ENCODE results near the gene LIPC. TPM values are rescaled to one million over a fixed set of nuclear protein-coding genes. Genes with fewer than 3 reads are reported as not detected.

The LIPC gene
- polyA plus RNA-seq, 3 donors, result 0.37 TPM; not detected in 2

DNA sequence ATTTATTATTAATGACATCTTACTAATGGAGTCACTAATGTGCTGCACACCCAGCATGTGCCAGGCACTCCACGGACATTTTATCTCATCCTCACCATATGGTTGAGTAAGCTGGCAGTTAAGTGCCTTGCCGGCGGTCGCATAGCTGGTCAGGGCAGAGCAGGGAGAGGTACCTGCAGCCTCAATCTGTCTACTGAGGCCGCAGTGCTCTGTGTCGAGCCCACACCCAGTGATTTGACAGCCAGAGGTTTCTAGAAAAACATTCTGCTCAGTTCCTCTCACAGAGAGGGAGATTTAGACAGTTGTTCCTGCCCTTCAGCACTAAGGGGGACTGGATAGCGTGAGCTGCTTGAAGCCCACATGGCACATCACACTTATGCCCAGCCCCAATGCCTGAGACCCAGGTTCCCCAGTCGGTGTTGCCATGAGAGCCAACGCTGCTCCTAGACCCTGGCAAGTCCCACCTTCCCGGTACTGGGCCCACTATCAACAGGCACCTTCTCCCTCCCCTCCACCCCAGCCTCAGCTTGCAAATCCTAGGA lies 2.6 kb downstream of the LIPC start:
- no peak overlapping the region for H2AFZ ChIP-seq (ENCODE audit: insufficient read depth, low read depth, low read length, poor library complexity, severe bottlenecking)
- no peak overlapping the region for H3K4me3 Mint-ChIP-seq
- H3K27ac Mint-ChIP-seq, result no peak overlapping the region
- H3K27me3 ChIP-seq (ENCODE audit: control insufficient read depth in 2 of 2, insufficient read depth in 2 of 2, low read length in 2 of 2), result no peaks in the 10 kb centered on the region
- no peak overlapping the region for H3K9ac ChIP-seq (ENCODE audit: insufficient read depth, low read length, poor library complexity, severe bottlenecking)
- peaks cover 0 to 4% (median 0%) of the 10 kb centered on the region in 7 donors for H3K9me3 Mint-ChIP-seq
- H3K9me3 ChIP-seq (replicated peaks in 1 of 2; ENCODE audit: control insufficient read depth in 1 of 2, insufficient read depth in 1 of 2, low read length in 2 of 2), result no peaks in the 10 kb centered on the region
- TF ChIP-seq, protein P1, sequence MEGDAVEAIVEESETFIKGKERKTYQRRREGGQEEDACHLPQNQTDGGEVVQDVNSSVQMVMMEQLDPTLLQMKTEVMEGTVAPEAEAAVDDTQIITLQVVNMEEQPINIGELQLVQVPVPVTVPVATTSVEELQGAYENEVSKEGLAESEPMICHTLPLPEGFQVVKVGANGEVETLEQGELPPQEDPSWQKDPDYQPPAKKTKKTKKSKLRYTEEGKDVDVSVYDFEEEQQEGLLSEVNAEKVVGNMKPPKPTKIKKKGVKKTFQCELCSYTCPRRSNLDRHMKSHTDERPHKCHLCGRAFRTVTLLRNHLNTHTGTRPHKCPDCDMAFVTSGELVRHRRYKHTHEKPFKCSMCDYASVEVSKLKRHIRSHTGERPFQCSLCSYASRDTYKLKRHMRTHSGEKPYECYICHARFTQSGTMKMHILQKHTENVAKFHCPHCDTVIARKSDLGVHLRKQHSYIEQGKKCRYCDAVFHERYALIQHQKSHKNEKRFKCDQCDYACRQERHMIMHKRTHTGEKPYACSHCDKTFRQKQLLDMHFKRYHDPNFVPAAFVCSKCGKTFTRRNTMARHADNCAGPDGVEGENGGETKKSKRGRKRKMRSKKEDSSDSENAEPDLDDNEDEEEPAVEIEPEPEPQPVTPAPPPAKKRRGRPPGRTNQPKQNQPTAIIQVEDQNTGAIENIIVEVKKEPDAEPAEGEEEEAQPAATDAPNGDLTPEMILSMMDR (IDR thresholded peaks at IDR 0.05), result no peak
- H3K79me2 ChIP-seq (ENCODE audit: insufficient read depth, low read length), result no peaks in the 10 kb centered on the region
- 89% methylated on average over 7 of the region's 10 CpGs for WGBS (ENCODE audit: insufficient coverage)
- H3K4me1 ChIP-seq (ENCODE audit: control insufficient read depth in 1 of 2, insufficient read depth in 2 of 2, low read length in 2 of 2), result no peaks in the 10 kb centered on the region
- no peaks in the 10 kb centered on the region for H3K36me3 Mint-ChIP-seq
- H3K4me2 ChIP-seq (replicated peaks; ENCODE audit: extremely low read depth, low read length, poor library complexity, severe bottlenecking), result no peak overlapping the region
- H3K4me3 ChIP-seq (replicated peaks in 1 of 3; ENCODE audit: low read depth in 2 of 3, low read length in 3 of 3), result no peak overlapping the region
- intact Hi-C loops (cut with micrococcal nuclease), result no loop called here
- peaks cover 7% of the 10 kb centered on the region for H3K4me1 Mint-ChIP-seq
- no peak overlapping the region for H3K27ac ChIP-seq (ENCODE audit: low read depth in 1 of 2, low read length in 2 of 2)
- H3K36me3 ChIP-seq (replicated peaks in 1 of 2; ENCODE audit: control insufficient read depth in 1 of 2, insufficient read depth in 2 of 2, low read length in 2 of 2), result no peaks in the 10 kb centered on the region
- H3K27me3 Mint-ChIP-seq (ENCODE audit: low read depth in 3 of 3), result peaks cover 0 to 6% (median 3%) of the 10 kb centered on the region in 3 donors
- H4K20me1 ChIP-seq (ENCODE audit: insufficient read depth, low read length), result no peaks in the 10 kb centered on the region
- DNase-seq, result no peak

GRCh38 chr15:58436552-58436951 lies 4.8 kb downstream of the LIPC start:
- Mint-ChIP-seq H3K4me1 (peaks cover 7% of the 10 kb centered on the region), H3K36me3 (no peaks in the 10 kb centered on the region), H3K9me3 (peaks cover 0 to 1% (median 0%) of the 10 kb centered on the region in 7 donors), H3K4me3 (no peak overlapping the region), H3K27ac (no peak overlapping the region), H3K27me3 (ENCODE audit: low read depth in 3 of 3) (peaks cover 0 to 5% (median 1%) of the 10 kb centered on the region in 3 donors)
- Histone ChIP-seq H3K27me3 (ENCODE audit: control insufficient read depth in 2 of 2, insufficient read depth in 2 of 2, low read length in 2 of 2) (no peaks in the 10 kb centered on the region), H3K4me1 (ENCODE audit: control insufficient read depth in 1 of 2, insufficient read depth in 2 of 2, low read length in 2 of 2) (no peaks in the 10 kb centered on the region), H3K9me3 (replicated peaks in 1 of 2; ENCODE audit: control insufficient read depth in 1 of 2, insufficient read depth in 1 of 2, low read length in 2 of 2) (no peaks in the 10 kb centered on the region), H3K36me3 (replicated peaks in 1 of 2; ENCODE audit: control insufficient read depth in 1 of 2, insufficient read depth in 2 of 2, low read length in 2 of 2) (no peaks in the 10 kb centered on the region), H3K9ac (ENCODE audit: insufficient read depth, low read length, poor library complexity, severe bottlenecking) (no peak overlapping the region), H3K79me2 (ENCODE audit: insufficient read depth, low read length) (no peaks in the 10 kb centered on the region), H3K27ac (ENCODE audit: low read depth in 1 of 2, low read length in 2 of 2) (no peak overlapping the region), H3K4me2 (replicated peaks; ENCODE audit: extremely low read depth, low read length, poor library complexity, severe bottlenecking) (no peak overlapping the region), H4K20me1 (ENCODE audit: insufficient read depth, low read length) (no peaks in the 10 kb centered on the region), H3K4me3 (replicated peaks in 1 of 3; ENCODE audit: low read depth in 2 of 3, low read length in 3 of 3) (no peak overlapping the region), H2AFZ (ENCODE audit: insufficient read depth, low read depth, low read length, poor library complexity, severe bottlenecking) (no peak overlapping the region)
- WGBS (ENCODE audit: insufficient coverage), result 100% methylated on average over 1 of the region's 4 CpGs
- TF ChIP-seq, protein P1 (IDR thresholded peaks at IDR 0.05), result no peak
- intact Hi-C loops (cut with micrococcal nuclease), result no loop called here
- no peak for DNase-seq

All from CD14-positive monocyte (primary cell).